HEK293 (cell line): Measurements from ENCODE around the gene STK32A.
"Not testable (repeated sequence)": the region's sequence is repeated elsewhere in the genome, so short reads cannot be mapped to it uniquely, and the experiment has no call there.

Source experiments
- CTCF ChIA-PET: fragments of 350-600 bp; formaldehyde crosslinking; extraction: SDS; loops from one replicate; lab custom pipeline; 2021; ENCODE audit warnings: antibody characterized with exemption; lab: Yijun Ruan, JAX
- POLR2A ChIA-PET: fragments of 300-600 bp; formaldehyde crosslinking; extraction: SDS; loops from one replicate; lab custom pipeline; 2020; ENCODE audit warnings: antibody characterized with exemption, inconsistent platforms; lab: Yijun Ruan, JAX
- H3K27ac ChIP-seq: fragments of 200-500 bp; sonication (Bioruptor generic); 2 replicates; pipeline ENCODE4 v1.5.1; 2014; ENCODE audit warnings: low read depth, low read length, control low read depth, inconsistent platforms; ENCODE audit errors: extremely low read depth
- H3K36me3 ChIP-seq, 2 experiments: fragments of 200-500 bp in 1 of 2; sonication (Bioruptor generic) in 1 of 2; 1 replicate in 1 of 2; 2 replicates in 1 of 2; pipeline ENCODE4 v1.5.1; 2014 to 2017; ENCODE audit warnings: inconsistent platforms in 2 of 2, low read length in 2 of 2; ENCODE audit not compliant: control insufficient read depth in 2 of 2, insufficient read depth in 1 of 2
- H3K4me1 ChIP-seq: fragments of 200-500 bp; sonication (Bioruptor generic); 2 replicates; pipeline ENCODE4 v1.5.1; 2014; ENCODE audit warnings: mild to moderate bottlenecking, low read length, inconsistent platforms; ENCODE audit not compliant: control insufficient read depth, insufficient read depth
- H3K4me3 ChIP-seq: 2 replicates; pipeline ENCODE4 v1.5.1; 2011; ENCODE audit warnings: low read depth, mild to moderate bottlenecking, control low read depth, low read length, moderate library complexity
- H3K9me3 ChIP-seq: fragments of 200-500 bp; sonication (Bioruptor generic); 2 replicates; pipeline ENCODE4 v1.5.1; 2014; ENCODE audit warnings: low read depth, low read length, inconsistent platforms; ENCODE audit not compliant: control insufficient read depth, insufficient read depth
- ATF2 ChIP-seq: fragments of 450-650 bp; formaldehyde crosslinking; IDR thresholded peaks from 2 replicates; pipeline ENCODE4 v1.5.1; 2016; ENCODE audit warnings: missing biosample characterization, missing genetic modification characterization, low read depth
- GLI2 ChIP-seq: fragments of 450-650 bp; formaldehyde crosslinking; IDR thresholded peaks from 2 replicates; pipeline ENCODE4; 2017; ENCODE audit warnings: missing biosample characterization, missing genetic modification characterization, low read depth, borderline replicate concordance
- MZF1 ChIP-seq: fragments of 450-650 bp; formaldehyde crosslinking; IDR thresholded peaks from 2 replicates; pipeline ENCODE4 v1.5.1; 2017; ENCODE audit warnings: missing biosample characterization, missing genetic modification characterization, borderline replicate concordance
- PRDM2 ChIP-seq: fragments of 450-650 bp; formaldehyde crosslinking; IDR thresholded peaks from 2 replicates; pipeline ENCODE4 v1.5.1; 2016; ENCODE audit warnings: missing biosample characterization, missing genetic modification characterization, borderline replicate concordance
- PRDM6 ChIP-seq: fragments of 450-650 bp; formaldehyde crosslinking; IDR thresholded peaks from 2 replicates; pipeline ENCODE4 v1.5.1; 2017; ENCODE audit warnings: missing biosample characterization, missing genetic modification characterization
- ZBTB6 ChIP-seq: fragments of 450-650 bp; formaldehyde crosslinking; IDR thresholded peaks from 2 replicates; pipeline ENCODE4 v1.5.1; 2017; ENCODE audit warnings: missing biosample characterization, missing genetic modification characterization
- ZNF169 ChIP-seq: fragments of 450-650 bp; formaldehyde crosslinking; IDR thresholded peaks from 2 replicates; pipeline ENCODE4 v1.5.1; 2016; ENCODE audit warnings: missing biosample characterization, missing genetic modification characterization
- ZNF214 ChIP-seq: fragments of 450-650 bp; formaldehyde crosslinking; IDR thresholded peaks from 2 replicates; pipeline ENCODE4 v1.5.1; 2017; ENCODE audit warnings: missing biosample characterization, mild to moderate bottlenecking, missing genetic modification characterization, borderline replicate concordance
- ZNF223 ChIP-seq: fragments of 450-650 bp; formaldehyde crosslinking; IDR thresholded peaks from 2 replicates; pipeline ENCODE4 v1.5.1; 2016; ENCODE audit warnings: missing biosample characterization, missing genetic modification characterization
- ZNF23 ChIP-seq: fragments of 450-650 bp; formaldehyde crosslinking; IDR thresholded peaks from 2 replicates; pipeline ENCODE4 v1.5.1; 2016; ENCODE audit warnings: missing biosample characterization, missing genetic modification characterization, borderline replicate concordance
- ZNF324 ChIP-seq: fragments of 450-650 bp; formaldehyde crosslinking; IDR thresholded peaks from 2 replicates; pipeline ENCODE4 v1.5.1; 2016; ENCODE audit warnings: missing biosample characterization, missing genetic modification characterization
- ZNF37A ChIP-seq: fragments of 450-650 bp; IDR thresholded peaks from 2 replicates; pipeline ENCODE4 v1.5.1; 2018; ENCODE audit warnings: missing biosample characterization, missing genetic modification characterization
- ZNF530 ChIP-seq: fragments of 450-650 bp; formaldehyde crosslinking; IDR thresholded peaks from 2 replicates; pipeline ENCODE4 v1.5.1; 2016; ENCODE audit warnings: low read depth, missing biosample characterization, missing genetic modification characterization
- ZNF555 ChIP-seq: fragments of 450-650 bp; formaldehyde crosslinking; conservative IDR thresholded peaks from 2 replicates; pipeline ENCODE4 v1.5.1; 2017; ENCODE audit warnings: missing biosample characterization, mild to moderate bottlenecking, missing genetic modification characterization, inconsistent platforms
- ZNF747 ChIP-seq: fragments of 450-650 bp; formaldehyde crosslinking; IDR thresholded peaks from 2 replicates; pipeline ENCODE4 v1.5.1; 2016; ENCODE audit warnings: missing biosample characterization, missing genetic modification characterization
- ZSCAN30 ChIP-seq: fragments of 450-650 bp; IDR thresholded peaks from 2 replicates; pipeline ENCODE4 v1.5.1; 2018; ENCODE audit warnings: missing biosample characterization, mild to moderate bottlenecking, missing genetic modification characterization, moderate library complexity

Gene STK32A

GRCh38 chr5:147240266-147240985 lies 5.6 kb downstream of the STK32A start:
- Histone ChIP-seq H3K4me3 (no peak overlapping the region), H3K36me3 (no peaks in the 10 kb centered on the region), H3K9me3 (no peaks in the 10 kb centered on the region), H3K27ac (no peak overlapping the region), H3K4me1 (no peaks in the 10 kb centered on the region)
- CTCF ChIA-PET: interaction anchor here (1.1 kb wide), 2 partner anchors 129 to 338 kb away, joined by 3 to 4 read pairs; no protein-coding TSS in a partner anchor
- POLR2A ChIA-PET: no interaction called here
- no peak for TF ChIP-seq ATF2
- no peak for TF ChIP-seq ZNF555 (tag by site-specific recombination)
- no peak for TF ChIP-seq PRDM6 (tag by site-specific recombination)
- no peak for TF ChIP-seq ZNF223 (tag by site-specific recombination)
- TF ChIP-seq ZNF37A (tag by site-specific recombination): no peak
- TF ChIP-seq ZNF214: no peak
- TF ChIP-seq ZSCAN30 (tag by site-specific recombination): no peak
- TF ChIP-seq PRDM2 (tag by site-specific recombination): no peak
- TF ChIP-seq ZNF324 (tag by site-specific recombination): no peak
- TF ChIP-seq ZNF530 (tag by site-specific recombination): no peak
- no peak for TF ChIP-seq MZF1 (tag by site-specific recombination)
- no peak for TF ChIP-seq ZNF747 (tag by site-specific recombination)
- TF ChIP-seq ZNF23 (tag by site-specific recombination): no peak
- no peak for TF ChIP-seq GLI2
- TF ChIP-seq ZNF169 (tag by site-specific recombination): no peak
- no peak for TF ChIP-seq ZBTB6
- TF ChIP-seq, all 188 proteins: peak for 0

GRCh38 chr5:147243238-147243637 lies 8.4 kb downstream of the STK32A start:
- CTCF ChIA-PET, POLR2A ChIA-PET, H3K27ac ChIP-seq, H3K4me3 ChIP-seq, H3K36me3 ChIP-seq, H3K9me3 ChIP-seq, H3K4me1 ChIP-seq: not testable (repeated sequence)
